HL-60/S4 treated with retinoic acid at 250 ng/mL for 4 days and 3 days (cell line): ENCODE data around the gene ART1.

Experiments used
- in situ Hi-C: fragments of 300-500 bp; cut with MboI; formaldehyde crosslinking; loops from 2 replicates; pipeline ENCODE4 v1.7.0; 2022; ENCODE audit warnings: low sequenced_read_pairs

The ART1 gene

GRCh38 chr11:3664032-3664630, 19.2 kb downstream of the ART1 start:
- in situ Hi-C loops, result no loop called here

GRCh38 chr11:3665336-3666022, 20.6 kb downstream of the ART1 start:
- in situ Hi-C loops, result no loop called here

DNA sequence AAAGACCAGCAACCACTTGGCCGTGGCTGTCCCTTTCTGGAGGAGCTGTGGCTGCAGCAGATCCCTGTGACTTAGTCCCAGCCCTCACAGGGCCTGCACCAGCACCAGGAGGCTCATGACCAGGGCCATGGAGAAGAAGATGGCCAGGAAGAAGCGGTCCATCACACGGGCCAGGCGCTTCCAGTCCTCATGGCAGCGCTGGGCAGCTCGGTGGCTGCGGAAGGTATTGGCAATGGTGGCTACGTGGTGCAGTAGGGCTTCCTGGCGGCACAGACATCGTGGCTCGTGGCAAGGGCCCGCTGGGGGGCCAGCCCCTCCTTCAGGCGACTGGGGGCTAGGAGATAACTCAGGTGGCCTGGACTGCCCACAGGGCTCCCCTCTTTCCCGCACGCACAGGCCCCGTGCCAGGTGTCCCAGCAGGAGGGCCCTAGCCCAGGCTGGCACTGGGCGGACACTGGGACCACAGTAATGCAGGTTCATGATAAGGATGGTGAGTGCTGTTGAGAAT, 21.1 kb downstream of the ART1 start:
- in situ Hi-C loops, result no loop called here

GRCh38 chr11:3667149-3668035, 22.5 kb downstream of the ART1 start:
- in situ Hi-C loops, result no loop called here

GRCh38 chr11:3669128-3669527, 24.2 kb downstream of the ART1 start:
- in situ Hi-C loops, result no loop called here

DNA sequence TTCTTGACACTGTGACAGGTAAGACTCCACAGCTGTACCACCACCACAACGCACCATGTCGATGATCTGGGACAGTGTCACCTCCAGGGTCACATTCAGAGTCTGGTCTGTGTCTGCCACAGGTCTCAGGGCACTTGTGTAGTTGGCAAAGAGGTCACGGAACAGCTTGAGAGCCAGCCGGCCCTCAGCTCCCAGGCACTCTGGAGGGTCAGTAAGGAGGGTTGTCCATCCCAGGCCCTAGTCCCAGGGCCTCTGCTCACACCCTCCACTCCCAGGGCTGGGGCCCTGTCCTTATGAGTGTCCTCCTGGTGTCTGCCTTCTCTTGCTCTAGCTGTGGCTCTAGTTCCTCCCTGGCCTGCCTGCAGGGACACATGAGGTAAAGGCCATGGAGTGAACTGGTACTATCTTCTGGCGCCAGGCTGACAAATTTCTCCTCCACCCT, 24.8 kb downstream of the ART1 start:
- in situ Hi-C loops, result no loop called here

DNA sequence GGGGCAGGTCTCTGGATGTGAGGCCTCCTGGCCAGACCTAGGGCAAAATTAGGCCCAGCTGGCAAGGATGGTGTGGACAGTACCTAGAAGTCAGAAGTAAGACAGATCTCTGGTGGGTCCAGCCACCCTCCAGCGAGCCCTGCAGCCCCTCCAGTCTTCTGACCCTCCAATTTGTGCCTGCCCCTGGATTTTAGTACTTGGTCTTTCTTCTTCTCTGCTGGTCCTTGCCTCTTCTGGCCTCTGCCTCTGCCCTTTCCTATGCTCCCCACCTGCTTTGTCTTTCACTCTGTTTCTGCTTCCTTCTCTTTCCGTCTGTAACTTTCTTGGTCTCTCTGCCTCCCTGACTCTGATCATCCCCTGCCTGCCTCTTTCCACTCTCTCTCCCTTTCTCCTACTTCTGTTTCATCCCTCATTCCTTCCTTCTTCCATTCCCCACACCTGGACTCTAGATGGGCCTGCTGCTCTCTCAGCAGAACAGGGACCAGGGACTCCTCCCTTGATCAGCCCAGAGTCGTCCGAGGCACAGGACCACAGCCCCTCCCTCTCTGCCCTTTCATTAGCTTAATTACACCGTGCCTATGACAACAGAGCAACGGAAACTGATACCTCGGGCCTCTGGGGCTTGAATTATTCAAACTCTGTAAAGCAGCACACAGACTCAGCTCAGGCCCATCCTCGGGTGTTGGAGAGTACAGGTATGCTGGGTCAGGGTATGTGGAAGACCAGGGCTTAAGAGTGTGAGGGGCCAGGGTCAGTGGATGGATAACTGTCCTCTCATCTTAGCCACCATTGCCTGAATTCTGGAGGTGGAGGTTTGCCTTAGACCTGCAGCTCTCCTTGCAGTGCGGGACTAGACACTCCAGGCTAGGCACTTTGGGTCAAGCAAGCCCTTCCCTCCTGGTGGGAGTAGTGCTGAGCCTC, 26.7 kb downstream of the ART1 start, which contains the start of gene CHRNA10:
Gene CHRNA10 (minus strand): TSS at position 51 of the 921 bp plus-strand sequence. CDS start 72 bp downstream, outside the sequence.
- in situ Hi-C loops, result no loop called here

DNA sequence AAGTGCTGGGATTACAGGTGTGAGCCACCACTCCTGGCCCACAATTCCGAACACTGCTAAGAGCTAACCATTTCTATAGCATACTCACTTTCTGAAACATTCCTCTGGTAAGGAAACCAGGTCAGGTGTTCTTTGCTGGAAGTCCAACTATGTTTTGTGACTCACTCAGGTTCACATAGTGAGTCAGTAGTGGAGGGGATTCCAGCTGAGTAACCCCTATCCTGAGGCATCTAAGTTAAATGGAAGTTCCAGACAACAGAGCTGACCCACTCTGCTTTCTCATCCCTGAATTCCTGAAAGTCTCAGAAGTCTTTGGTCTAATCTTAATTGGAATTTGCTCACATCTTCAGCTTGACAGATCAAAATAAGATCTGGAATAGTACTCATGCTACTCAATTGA, 29.3 kb downstream of the ART1 start:
- in situ Hi-C loops, result no loop called here

DNA sequence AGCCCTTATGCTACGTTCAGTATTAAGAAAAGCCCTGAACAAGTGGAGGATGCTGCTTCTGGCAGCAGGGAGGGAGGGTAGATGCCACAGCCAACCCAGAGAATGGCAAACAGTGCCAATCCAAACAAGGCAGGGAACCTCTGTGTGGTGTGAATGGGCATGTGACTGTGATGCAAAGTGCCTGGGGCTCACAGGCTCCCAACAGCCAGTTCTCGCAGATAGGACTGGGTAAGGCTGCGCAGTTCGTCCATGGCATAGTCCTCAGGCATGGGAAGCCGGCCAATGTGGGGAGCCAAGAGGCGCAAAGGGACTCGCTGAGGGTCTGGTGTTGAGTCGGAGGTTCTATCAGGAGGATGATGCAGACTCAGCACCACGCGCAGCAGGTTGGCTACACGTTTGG, 31.0 kb downstream of the ART1 start:
- in situ Hi-C loops, result no loop called here

GRCh38 chr11:3679077-3679476, 34.1 kb downstream of the ART1 start:
- in situ Hi-C loops, result no loop called here

DNA sequence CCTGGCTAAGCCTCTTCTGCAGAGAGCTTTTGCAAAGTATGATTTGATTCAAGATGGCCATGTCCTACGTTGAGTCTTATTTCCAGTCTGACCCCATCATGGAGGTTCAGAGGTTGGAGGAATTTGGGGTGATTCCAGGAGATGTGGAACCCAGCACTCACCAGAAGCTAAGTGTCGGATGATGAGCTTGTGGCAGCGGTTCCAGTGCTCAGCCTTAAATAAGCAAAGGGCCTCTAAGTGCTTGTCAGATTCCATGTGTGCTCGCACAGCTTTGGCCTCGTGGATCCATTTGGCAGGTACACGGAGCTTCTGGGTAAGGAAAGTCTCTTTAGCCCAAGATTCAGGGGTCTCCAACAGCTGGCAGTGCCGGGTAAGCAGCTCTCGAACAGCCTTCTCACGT, 38.1 kb downstream of the ART1 start:
- in situ Hi-C loops, result no loop called here

DNA sequence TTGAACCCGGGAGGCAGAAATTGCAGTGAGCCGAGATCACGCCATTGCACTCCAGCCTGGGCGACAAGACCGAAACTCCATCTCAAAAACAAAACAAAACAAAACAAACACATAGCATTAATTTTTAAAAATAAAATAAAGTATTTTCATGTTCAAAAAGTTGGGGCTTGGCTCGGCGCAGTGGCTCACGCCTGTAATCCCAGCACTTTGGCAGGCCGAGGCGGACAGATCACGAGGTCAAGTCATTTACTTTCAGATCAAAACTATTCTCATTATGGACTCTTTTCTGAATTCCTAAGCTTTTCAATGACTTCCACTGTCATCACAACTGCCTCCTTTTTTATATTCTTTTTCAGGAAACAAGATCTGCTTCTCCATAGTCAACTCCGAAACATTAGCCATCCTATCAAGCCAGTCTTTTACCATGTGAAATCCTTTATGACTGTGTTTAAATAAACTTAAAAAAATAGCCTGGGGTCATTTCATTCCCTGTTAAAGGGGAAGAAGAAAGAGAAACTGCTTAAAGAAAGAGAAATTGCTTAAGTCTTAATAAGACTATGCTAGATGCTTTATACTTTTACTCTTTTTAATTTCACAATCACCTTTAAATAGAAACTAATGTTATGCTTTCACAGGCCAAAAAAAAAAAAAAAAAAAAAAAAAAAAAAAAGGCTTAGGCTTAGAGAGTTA, 39.3 kb downstream of the ART1 start:
- in situ Hi-C loops, result no loop called here

- in situ Hi-C loops, result no loop called here
These were observed 39.9 kb downstream of the ART1 start for GRCh38 chr11:3684819-3685172.

GRCh38 chr11:3685923-3686322, 41.0 kb downstream of the ART1 start:
- in situ Hi-C loops, result no loop called here

- in situ Hi-C loops, result no loop called here
These were observed 41.8 kb downstream of the ART1 start for GRCh38 chr11:3686751-3687150.

DNA sequence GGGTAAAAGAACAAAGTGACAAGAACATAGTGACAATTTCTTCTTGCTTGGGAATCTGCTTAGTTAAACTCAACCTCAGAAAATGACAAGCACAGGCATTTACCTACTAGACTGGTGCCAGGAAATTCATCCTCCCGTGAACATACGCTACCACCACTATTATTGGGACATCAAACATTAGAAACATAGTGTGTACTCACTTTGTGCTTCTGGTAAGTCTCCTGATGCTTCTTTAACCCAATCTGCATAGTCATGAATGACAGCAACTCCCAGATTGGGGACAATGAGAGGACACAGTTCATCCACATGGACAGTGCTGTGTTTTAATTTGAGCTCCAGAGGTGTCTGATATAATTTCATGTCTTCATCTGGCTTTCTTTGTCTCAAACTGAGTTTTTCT, 55.5 kb downstream of the ART1 start:
- in situ Hi-C loops, result no loop called here

DNA sequence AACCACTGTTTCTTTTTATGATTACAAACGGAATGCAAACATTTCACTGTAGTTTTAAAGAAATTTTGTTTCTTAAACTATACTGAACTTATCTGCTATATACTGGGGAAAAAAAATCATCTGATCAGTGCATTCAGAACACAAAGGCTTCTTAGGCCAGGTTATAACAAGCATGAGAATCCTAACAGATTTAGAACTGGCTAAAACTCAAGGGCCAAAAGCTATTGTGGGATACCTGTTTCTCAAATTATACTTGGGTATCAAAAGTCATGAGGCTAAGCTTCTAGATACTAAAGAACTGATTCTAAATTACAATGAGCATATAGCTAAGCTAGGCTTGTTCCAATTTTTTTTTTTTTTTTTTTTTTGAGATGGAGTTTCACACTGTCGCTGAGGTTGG, 56.0 kb downstream of the ART1 start:
- in situ Hi-C loops, result no loop called here

DNA sequence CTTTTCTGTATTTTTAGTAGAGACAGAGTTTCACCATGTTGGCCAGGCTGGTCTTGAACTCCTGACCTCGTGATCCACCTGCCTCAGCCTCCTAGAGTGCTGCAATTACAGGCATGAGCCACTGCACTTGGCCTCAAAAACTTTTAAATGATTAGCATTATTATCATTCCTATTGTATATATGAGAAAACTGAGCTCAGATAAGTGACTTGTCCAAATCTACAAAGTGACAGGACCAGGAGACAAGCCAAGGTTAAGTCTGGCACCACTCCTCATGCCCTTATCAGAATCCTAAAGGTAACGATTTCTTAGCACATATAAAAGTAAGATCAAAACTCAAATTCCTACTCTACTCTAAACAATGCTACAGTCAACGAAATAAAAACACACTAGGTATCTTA, 58.5 kb downstream of the ART1 start:
- in situ Hi-C loops, result no loop called here

DNA sequence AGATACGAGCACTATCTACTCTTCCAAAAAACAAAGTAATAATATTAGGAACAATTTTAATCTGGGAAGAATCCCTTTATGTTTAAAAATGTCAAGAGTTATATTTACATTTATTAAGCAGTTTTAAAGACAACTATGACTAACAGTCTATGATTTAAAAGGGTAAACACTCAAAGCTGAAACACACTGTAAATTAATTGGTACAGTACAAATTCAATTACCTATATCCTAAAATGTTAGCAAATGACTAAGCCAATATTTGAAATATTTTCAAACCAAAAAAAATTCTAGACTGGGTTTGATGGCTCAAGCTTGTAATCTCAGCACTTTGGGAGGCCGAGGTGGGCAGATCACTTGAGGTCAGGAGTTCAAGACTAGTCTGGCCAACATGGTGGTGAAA, 62.2 kb downstream of the ART1 start:
- in situ Hi-C loops, result no loop called here

GRCh38 chr11:3709977-3710376, 65.0 kb downstream of the ART1 start:
- in situ Hi-C loops, result no loop called here
